Naive B cell (primary cell): ENCODE results near the gene ANKRD29. TPM values are rescaled to one million over a fixed set of nuclear protein-coding genes. Genes with fewer than 3 reads are reported as not detected.

Experiments used
- ATAC-seq, 2 donors: fragments of 150-1000 bp; cut with Tn5 transposase; 2 replicates each; pipeline ENCODE4 v1.10.0; 2021; ENCODE audit warnings: low read depth in 2 of 2, mild to moderate bottlenecking in 2 of 2, moderate library complexity in 2 of 2
- DNase-seq: peaks from one replicate; pipeline ENCODE4 v3.0.0; 2022
- H3K27ac Mint-ChIP-seq, 6 donors: one replicate each; pipeline ENCODE4 v1.8.0; 2020 to 2022; ENCODE audit warnings: mild to moderate bottlenecking in 6 of 6, mixed read lengths in 6 of 6, moderate library complexity in 5 of 6, inconsistent platforms in 2 of 6
- H3K27me3 Mint-ChIP-seq, 3 donors: one replicate each; pipeline ENCODE4 v1.8.0; 2021 to 2022; ENCODE audit warnings: mixed read lengths in 3 of 3, mild to moderate bottlenecking in 1 of 3
- H3K36me3 Mint-ChIP-seq, 2 donors: one replicate each; pipeline ENCODE4 v1.8.0; 2020 to 2022; ENCODE audit warnings: mixed read lengths in 2 of 2, inconsistent platforms in 1 of 2, mild to moderate bottlenecking in 1 of 2
- H3K4me1 Mint-ChIP-seq, 3 donors: one replicate each; pipeline ENCODE4 v1.8.0; 2020 to 2022; ENCODE audit warnings: mixed read lengths in 3 of 3, inconsistent platforms in 1 of 3, mild to moderate bottlenecking in 1 of 3, moderate library complexity in 1 of 3
- H3K4me3 Mint-ChIP-seq, 8 donors: one replicate each; pipeline ENCODE4 v1.8.0; 2020 to 2022; ENCODE audit warnings: mild to moderate bottlenecking in 8 of 8, mixed read lengths in 8 of 8, moderate library complexity in 8 of 8, inconsistent platforms in 2 of 8
- H3K9me3 Mint-ChIP-seq, 7 donors: one replicate each; pipeline ENCODE4 v1.8.0; 2020 to 2022; ENCODE audit warnings: mixed read lengths in 7 of 7, mild to moderate bottlenecking in 5 of 7, inconsistent platforms in 2 of 7, moderate library complexity in 1 of 7
- polyA plus RNA-seq, 6 donors: library from polyadenylated mRNA; unstranded; fragments of 300-500 nt; fragmentation: Illumina TruSeq; gene quantifications; one replicate each; pipeline ENCODE4 v1.2.3, GENCODE V29; 2021; ENCODE audit warnings: low read depth in 6 of 6

Gene ANKRD29
- polyA plus RNA-seq, 6 donors from 2014 or later: 0.26 to 0.33 TPM; not detected in 4

GRCh38 chr18:23675896-23676295, 13.2 kb upstream of the ANKRD29 start:
- peaks cover 15 to 25% (median 16%) of the 10 kb centered on the region in 3 donors for H3K27me3 Mint-ChIP-seq
- H3K4me3 Mint-ChIP-seq: no peak overlapping the region
- H3K27ac Mint-ChIP-seq: no peak overlapping the region
- peaks cover 0 to 3% (median 0%) of the 10 kb centered on the region in 7 donors for H3K9me3 Mint-ChIP-seq
- no peaks in the 10 kb centered on the region for H3K4me1 Mint-ChIP-seq
- no peaks in the 10 kb centered on the region for H3K36me3 Mint-ChIP-seq
- no peak for DNase-seq
- no peak for ATAC-seq

GRCh38 chr18:23675236-23675635, 12.5 kb upstream of the ANKRD29 start:
- H3K27me3 Mint-ChIP-seq: peaks cover 11 to 30% (median 14%) of the 10 kb centered on the region in 3 donors
- DNase-seq: no peak
- no peak overlapping the region for H3K4me3 Mint-ChIP-seq
- H3K36me3 Mint-ChIP-seq: no peaks in the 10 kb centered on the region
- peaks cover 0 to 3% (median 0%) of the 10 kb centered on the region in 7 donors for H3K9me3 Mint-ChIP-seq
- no peak overlapping the region for H3K27ac Mint-ChIP-seq
- no peaks in the 10 kb centered on the region for H3K4me1 Mint-ChIP-seq
- no peak for ATAC-seq

GRCh38 chr18:23673725-23674124, 11.0 kb upstream of the ANKRD29 start:
- ATAC-seq: no peak
- Mint-ChIP-seq H3K27ac (no peak overlapping the region), H3K4me1 (peaks cover 0 to 5% (median 4%) of the 10 kb centered on the region in 3 donors), H3K9me3 (peaks cover 0 to 3% (median 0%) of the 10 kb centered on the region in 7 donors), H3K36me3 (no peaks in the 10 kb centered on the region), H3K4me3 (no peak overlapping the region), H3K27me3 (peaks cover 9 to 31% (median 13%) of the 10 kb centered on the region in 3 donors)
- no peak for DNase-seq

- no peak for ATAC-seq
- Mint-ChIP-seq H3K4me1 (peaks cover 0 to 5% (median 4%) of the 10 kb centered on the region in 3 donors), H3K27me3 (peaks cover 11 to 36% (median 22%) of the 10 kb centered on the region in 3 donors), H3K27ac (peak overlapping the region in 1 of 6 donors; percentile 16), H3K36me3 (no peaks in the 10 kb centered on the region), H3K9me3 (no peaks in the 10 kb centered on the region), H3K4me3 (no peak overlapping the region)
- DNase-seq: no peak
Measured at GRCh38 chr18:23671564-23671963, 8.9 kb upstream of the ANKRD29 start.

GRCh38 chr18:23669804-23670405, 7.2 kb upstream of the ANKRD29 start:
- Mint-ChIP-seq H3K27me3 (peaks cover 16 to 44% (median 23%) of the 10 kb centered on the region in 3 donors), H3K4me1 (peaks cover 0 to 5% (median 4%) of the 10 kb centered on the region in 3 donors), H3K9me3 (no peaks in the 10 kb centered on the region), H3K4me3 (no peak overlapping the region), H3K27ac (peak overlapping the region in 1 of 6 donors; percentile 14), H3K36me3 (no peaks in the 10 kb centered on the region)
- DNase-seq (no peak), ATAC-seq (no peak)

GRCh38 chr18:23669202-23669766, 6.6 kb upstream of the ANKRD29 start:
- Mint-ChIP-seq H3K27ac (no peak overlapping the region), H3K9me3 (no peaks in the 10 kb centered on the region), H3K4me1 (peaks cover 0 to 5% (median 4%) of the 10 kb centered on the region in 3 donors), H3K27me3 (peaks cover 16 to 44% (median 23%) of the 10 kb centered on the region in 3 donors), H3K4me3 (no peak overlapping the region), H3K36me3 (no peaks in the 10 kb centered on the region)
- ATAC-seq: no peak
- DNase-seq: no peak

GRCh38 chr18:23668731-23669130, 6.0 kb upstream of the ANKRD29 start:
- peaks cover 0 to 5% (median 4%) of the 10 kb centered on the region in 3 donors for H3K4me1 Mint-ChIP-seq
- H3K36me3 Mint-ChIP-seq: no peaks in the 10 kb centered on the region
- H3K27ac Mint-ChIP-seq: no peak overlapping the region
- ATAC-seq (no peak), DNase-seq (no peak)
- no peak overlapping the region for H3K4me3 Mint-ChIP-seq
- peaks cover 16 to 43% (median 23%) of the 10 kb centered on the region in 3 donors for H3K27me3 Mint-ChIP-seq
- H3K9me3 Mint-ChIP-seq: no peaks in the 10 kb centered on the region

- DNase-seq (no peak), ATAC-seq (no peak)
- peaks cover 25 to 50% (median 34%) of the 10 kb centered on the region in 3 donors for H3K27me3 Mint-ChIP-seq
- no peak overlapping the region for H3K4me3 Mint-ChIP-seq
- no peak overlapping the region for H3K27ac Mint-ChIP-seq
- peaks cover 12 to 16% (median 13%) of the 10 kb centered on the region in 3 donors for H3K4me1 Mint-ChIP-seq
- no peaks in the 10 kb centered on the region for H3K9me3 Mint-ChIP-seq
- peaks cover 0 to 9% of the 10 kb centered on the region in 2 donors for H3K36me3 Mint-ChIP-seq
Measured at GRCh38 chr18:23667114-23667513, 4.4 kb upstream of the ANKRD29 start.

- peaks cover 19 to 26% (median 21%) of the 10 kb centered on the region in 3 donors for H3K4me1 Mint-ChIP-seq
- H3K9me3 Mint-ChIP-seq: peaks cover 0 to 2% (median 0%) of the 10 kb centered on the region in 7 donors
- DNase-seq (no peak), ATAC-seq (no peak)
- H3K27me3 Mint-ChIP-seq: peaks cover 43 to 57% (median 52%) of the 10 kb centered on the region in 3 donors
- no peak overlapping the region for H3K27ac Mint-ChIP-seq
- H3K36me3 Mint-ChIP-seq: peaks cover 0 to 9% of the 10 kb centered on the region in 2 donors
- peak overlapping the region in 1 of 8 donors; percentile 36 for H3K4me3 Mint-ChIP-seq
Measured at GRCh38 chr18:23664674-23665073, 2.0 kb upstream of the ANKRD29 start.

GRCh38 chr18:23661735-23662308, 889 bp downstream of the ANKRD29 start:
- no peak for DNase-seq
- H3K36me3 Mint-ChIP-seq: peaks cover 0 to 9% of the 10 kb centered on the region in 2 donors
- peaks cover 15 to 22% (median 21%) of the 10 kb centered on the region in 3 donors for H3K4me1 Mint-ChIP-seq
- H3K27ac Mint-ChIP-seq: no peak overlapping the region
- ATAC-seq: no peak
- H3K27me3 Mint-ChIP-seq: peaks cover 54 to 70% (median 63%) of the 10 kb centered on the region in 3 donors
- peak overlapping the region; percentile 57 to 88 (median 82) for H3K4me3 Mint-ChIP-seq
- peaks cover 0 to 2% (median 0%) of the 10 kb centered on the region in 7 donors for H3K9me3 Mint-ChIP-seq

GRCh38 chr18:23658285-23658684, 4.4 kb downstream of the ANKRD29 start:
- Mint-ChIP-seq H3K27ac (peak overlapping the region in 1 of 6 donors; percentile 41), H3K36me3 (peaks cover 0 to 8% of the 10 kb centered on the region in 2 donors)

GRCh38 chr18:23652232-23652631, 10.5 kb downstream of the ANKRD29 start:
- H3K27ac Mint-ChIP-seq: no peak overlapping the region
- no peak for DNase-seq
- peaks cover 0 to 5% (median 0%) of the 10 kb centered on the region in 3 donors for H3K4me1 Mint-ChIP-seq
- H3K9me3 Mint-ChIP-seq: no peaks in the 10 kb centered on the region
- H3K4me3 Mint-ChIP-seq: no peak overlapping the region
- H3K27me3 Mint-ChIP-seq: peaks cover 9 to 28% (median 23%) of the 10 kb centered on the region in 3 donors
- no peaks in the 10 kb centered on the region for H3K36me3 Mint-ChIP-seq
- ATAC-seq: no peak

More at GRCh38 chr18:23658285-23658684, 4.4 kb downstream of the ANKRD29 start:
- H3K4me3 Mint-ChIP-seq: peak overlapping the region in 2 of 8 donors; percentile 50 to 70
- H3K9me3 Mint-ChIP-seq: peaks cover 0 to 2% (median 0%) of the 10 kb centered on the region in 7 donors
- DNase-seq (no peak), ATAC-seq (no peak)
- peaks cover 13 to 19% (median 17%) of the 10 kb centered on the region in 3 donors for H3K4me1 Mint-ChIP-seq
- H3K27me3 Mint-ChIP-seq: peaks cover 46 to 59% (median 59%) of the 10 kb centered on the region in 3 donors

GRCh38 chr18:23650968-23651927, 11.5 kb downstream of the ANKRD29 start:
- H3K4me1 Mint-ChIP-seq: peaks cover 0 to 5% (median 0%) of the 10 kb centered on the region in 3 donors
- peaks cover 7 to 22% (median 18%) of the 10 kb centered on the region in 3 donors for H3K27me3 Mint-ChIP-seq
- no peak overlapping the region for H3K27ac Mint-ChIP-seq
- no peak for DNase-seq
- H3K9me3 Mint-ChIP-seq: no peaks in the 10 kb centered on the region
- H3K4me3 Mint-ChIP-seq: no peak overlapping the region
- H3K36me3 Mint-ChIP-seq: no peaks in the 10 kb centered on the region
- ATAC-seq: no peak
